Measurements from ENCODE around the gene CGNL1. TPM values are rescaled to one million over a fixed set of nuclear protein-coding genes. Genes with fewer than 3 reads are reported as not detected.

CGNL1 gene
- total RNA-seq, 1 donor from 2014 or later, result 3.5 TPM

- Histone ChIP-seq H3K27ac (no peak overlapping the region), H3K9me3 (no peaks in the 10 kb centered on the region), H3K36me3 (no peaks in the 10 kb centered on the region), H3K4me1 (peaks cover 0 to 23% of the 10 kb centered on the region in 2 donors), H3K4me3 (no peak overlapping the region), H3K27me3 (no peaks in the 10 kb centered on the region)
- no peak for DNase-seq (ENCODE audit: low spot score in 2 of 2)
- TF ChIP-seq, protein P1, sequence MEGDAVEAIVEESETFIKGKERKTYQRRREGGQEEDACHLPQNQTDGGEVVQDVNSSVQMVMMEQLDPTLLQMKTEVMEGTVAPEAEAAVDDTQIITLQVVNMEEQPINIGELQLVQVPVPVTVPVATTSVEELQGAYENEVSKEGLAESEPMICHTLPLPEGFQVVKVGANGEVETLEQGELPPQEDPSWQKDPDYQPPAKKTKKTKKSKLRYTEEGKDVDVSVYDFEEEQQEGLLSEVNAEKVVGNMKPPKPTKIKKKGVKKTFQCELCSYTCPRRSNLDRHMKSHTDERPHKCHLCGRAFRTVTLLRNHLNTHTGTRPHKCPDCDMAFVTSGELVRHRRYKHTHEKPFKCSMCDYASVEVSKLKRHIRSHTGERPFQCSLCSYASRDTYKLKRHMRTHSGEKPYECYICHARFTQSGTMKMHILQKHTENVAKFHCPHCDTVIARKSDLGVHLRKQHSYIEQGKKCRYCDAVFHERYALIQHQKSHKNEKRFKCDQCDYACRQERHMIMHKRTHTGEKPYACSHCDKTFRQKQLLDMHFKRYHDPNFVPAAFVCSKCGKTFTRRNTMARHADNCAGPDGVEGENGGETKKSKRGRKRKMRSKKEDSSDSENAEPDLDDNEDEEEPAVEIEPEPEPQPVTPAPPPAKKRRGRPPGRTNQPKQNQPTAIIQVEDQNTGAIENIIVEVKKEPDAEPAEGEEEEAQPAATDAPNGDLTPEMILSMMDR (IDR thresholded peaks at IDR 0.05), result no peak
- intact Hi-C loops (cut with DNase I), result no loop called here
Measured at GRCh38 chr15:57432141-57432741, 55.9 kb downstream of the CGNL1 start.

- H3K27ac ChIP-seq, result no peak overlapping the region
- TF ChIP-seq, protein P1 (IDR thresholded peaks at IDR 0.05), result no peak
- H3K4me1 ChIP-seq, result peaks cover 0 to 9% of the 10 kb centered on the region in 2 donors
- H3K9me3 ChIP-seq, result no peaks in the 10 kb centered on the region
- no peak overlapping the region for H3K4me3 ChIP-seq
- intact Hi-C loops (cut with DNase I), result loop anchor here (5.0 kb wide), 1 partner anchor 59 kb away; the partner anchor contains the start of gene CGNL1
- H3K36me3 ChIP-seq, result no peaks in the 10 kb centered on the region
- DNase-seq (ENCODE audit: low spot score in 2 of 2), result no peak
- no peaks in the 10 kb centered on the region for H3K27me3 ChIP-seq
Measured at GRCh38 chr15:57436166-57436565, 59.9 kb downstream of the CGNL1 start.

GRCh38 chr15:57436961-57437360 lies 60.7 kb downstream of the CGNL1 start:
- intact Hi-C loops (cut with DNase I), result loop anchor here (5.0 kb wide), 1 partner anchor 60 kb away; the partner anchor contains the start of gene CGNL1
- Histone ChIP-seq H3K9me3 (no peaks in the 10 kb centered on the region), H3K36me3 (no peaks in the 10 kb centered on the region), H3K4me1 (peaks cover 0 to 14% of the 10 kb centered on the region in 2 donors), H3K27ac (no peak overlapping the region), H3K27me3 (no peaks in the 10 kb centered on the region), H3K4me3 (no peak overlapping the region)
- no peak for DNase-seq (ENCODE audit: low spot score in 2 of 2)
- TF ChIP-seq, protein P1 (IDR thresholded peaks at IDR 0.05), result no peak

DNA sequence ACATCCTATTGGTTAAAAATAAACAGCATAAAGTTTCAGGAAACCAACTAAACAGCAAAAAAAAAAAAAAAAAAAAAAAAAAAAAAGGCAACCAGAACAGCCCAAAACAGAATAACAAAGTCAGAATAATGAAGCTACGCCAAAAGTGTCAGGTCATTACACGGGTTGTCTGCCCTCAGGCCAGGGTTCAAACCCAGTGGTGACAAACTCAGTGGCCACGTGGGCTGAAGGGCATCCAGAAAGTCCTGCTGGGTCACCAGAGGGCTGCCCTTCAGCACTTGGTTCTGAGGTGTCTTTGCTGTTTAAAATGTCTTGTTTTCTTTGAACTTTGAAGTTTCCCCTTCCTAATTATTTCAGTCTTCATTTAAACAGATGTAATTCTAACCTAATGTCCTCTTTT lies 61.3 kb downstream of the CGNL1 start:
- intact Hi-C loops (cut with DNase I), result loop anchor here (5.0 kb wide), 1 partner anchor 60 kb away; the partner anchor contains the start of gene CGNL1
- H3K36me3 ChIP-seq, result no peaks in the 10 kb centered on the region
- peak overlapping the region in 1 of 2 donors; percentile 4 for H3K27ac ChIP-seq
- no peaks in the 10 kb centered on the region for H3K9me3 ChIP-seq
- TF ChIP-seq, protein P1 (IDR thresholded peaks at IDR 0.05), result no peak
- H3K4me1 ChIP-seq, result peaks cover 0 to 11% of the 10 kb centered on the region in 2 donors
- DNase-seq (ENCODE audit: low spot score in 2 of 2), result no peak
- H3K27me3 ChIP-seq, result no peaks in the 10 kb centered on the region
- H3K4me3 ChIP-seq, result no peak overlapping the region

- Histone ChIP-seq H3K27ac (no peak overlapping the region), H3K27me3 (no peaks in the 10 kb centered on the region), H3K4me3 (no peak overlapping the region), H3K9me3 (no peaks in the 10 kb centered on the region), H3K36me3 (peaks cover 0 to 3% of the 10 kb centered on the region in 2 donors), H3K4me1 (peaks cover 0 to 11% of the 10 kb centered on the region in 2 donors)
- TF ChIP-seq, protein P1 (IDR thresholded peaks at IDR 0.05), result no peak
- no peak for DNase-seq (ENCODE audit: low spot score in 2 of 2)
- intact Hi-C loops (cut with DNase I), result loop anchor here (5.0 kb wide), 1 partner anchor 61 kb away; the partner anchor contains the start of gene CGNL1
Measured at GRCh38 chr15:57438166-57438565, 61.9 kb downstream of the CGNL1 start.
